GM12891 (cell line): ENCODE data around the gene ACTR1A.

Experiments used
- PAX5 ChIP-seq: IDR thresholded peaks from 2 replicates; pipeline ENCODE4 v1.6.1; 2011; ENCODE audit warnings: low read length, moderate library complexity, mild to moderate bottlenecking; ENCODE audit not compliant: insufficient read depth, severe bottlenecking
- POLR2A ChIP-seq: IDR thresholded peaks from 2 replicates; pipeline ENCODE4 v1.6.1; 2011; ENCODE audit warnings: low read depth, low read length, control low read depth
- POLR2AphosphoS5 ChIP-seq: IDR thresholded peaks from 2 replicates; pipeline ENCODE4 v1.6.1; 2011; ENCODE audit warnings: low read depth, low read length, control low read depth
- POU2F2 ChIP-seq: IDR thresholded peaks from 2 replicates; pipeline ENCODE4 v1.6.1; 2011; ENCODE audit warnings: low read depth, mild to moderate bottlenecking, control low read depth, low read length, moderate library complexity
- TAF1 ChIP-seq: IDR thresholded peaks from 2 replicates; pipeline ENCODE4 v1.6.1; 2011; ENCODE audit warnings: low read depth, low read length, control low read depth

DNA sequence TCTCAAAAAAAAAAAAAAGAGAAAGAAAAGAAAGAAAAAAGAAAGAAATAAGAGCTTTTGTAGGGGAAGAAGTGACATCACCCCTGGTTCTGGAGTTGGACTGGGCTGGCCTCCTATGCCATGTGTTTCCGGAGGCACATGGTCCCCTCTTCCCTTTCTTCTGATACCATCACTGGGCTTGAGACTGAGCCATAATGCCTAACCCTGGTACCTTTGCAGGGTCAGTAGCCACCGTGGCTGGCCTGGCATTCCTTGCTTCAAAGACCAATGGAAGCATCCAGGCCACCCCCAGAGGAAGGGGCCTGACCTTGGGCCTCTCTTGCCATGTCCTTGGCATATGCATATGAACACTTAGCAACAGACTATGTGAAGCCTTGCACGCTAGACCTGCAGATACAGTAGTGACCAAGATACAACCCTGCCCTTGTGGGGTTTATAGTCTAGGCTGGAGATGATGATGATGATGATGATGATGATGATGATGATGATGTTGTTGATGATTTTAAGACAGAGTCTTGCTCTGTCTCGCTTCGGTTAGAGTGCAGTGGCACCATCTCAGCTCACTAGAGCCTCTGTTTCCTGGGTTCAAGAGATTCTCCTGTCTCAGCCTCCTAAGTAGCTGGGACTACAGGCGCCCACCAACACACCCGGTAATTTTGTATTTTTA, 33.1 kb upstream of the ACTR1A start:
- no peak for TF ChIP-seq POLR2AphosphoS5
- TF ChIP-seq POLR2A = no peak
- no peak for TF ChIP-seq TAF1
- no peak for TF ChIP-seq PAX5
- no peak for TF ChIP-seq POU2F2
